ENCODE measurements around the gene PHKB.

PHKB gene

DNA sequence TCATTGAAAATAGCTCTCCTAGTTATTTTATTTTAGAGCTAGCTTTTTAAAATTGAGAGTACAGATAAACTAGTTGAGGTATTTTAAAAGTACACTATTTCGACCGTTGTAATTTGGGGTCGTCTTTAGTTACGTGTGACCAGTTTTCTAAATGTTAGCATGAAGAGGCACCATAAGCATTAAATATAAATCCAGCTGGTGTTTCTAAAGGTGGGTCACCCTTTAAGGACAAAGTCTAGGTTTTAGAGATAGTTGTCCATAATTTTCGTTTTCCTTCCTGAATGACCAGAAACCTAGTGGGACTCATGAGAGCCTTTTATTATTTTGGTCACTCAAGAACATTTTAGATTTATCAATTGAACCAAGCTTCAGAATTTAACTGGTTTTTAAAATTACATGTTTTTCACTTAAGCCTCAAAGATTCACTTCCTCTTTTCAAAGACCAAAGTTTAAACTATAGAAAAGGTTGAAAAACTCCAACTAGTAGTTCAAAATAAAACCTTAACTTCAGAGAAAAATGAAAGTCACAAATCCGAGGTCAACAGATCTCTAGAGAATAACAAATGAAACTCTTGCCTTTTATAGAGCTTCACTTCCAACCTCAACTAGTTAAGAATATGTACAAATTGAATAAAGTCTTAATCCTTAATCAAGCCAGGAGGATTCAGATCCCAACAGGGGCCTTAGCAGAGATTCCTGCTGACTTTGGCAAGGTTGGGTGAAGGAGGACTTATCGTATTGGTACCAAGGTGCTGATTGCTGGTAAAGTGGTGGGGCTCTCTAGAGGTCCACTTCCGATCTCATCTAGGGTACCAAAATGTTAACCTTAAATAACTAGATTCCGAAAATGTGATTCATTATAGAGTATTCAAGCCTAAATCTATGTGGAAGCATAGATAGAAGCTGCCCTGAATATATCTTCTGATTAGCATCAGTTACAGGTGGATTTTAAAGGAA, 32.5 kb downstream of the PHKB start:
- FAIRE-seq = peak; percentile 67
- TF ChIP-seq POLR2AphosphoS5 (IDR thresholded peaks at IDR 0.05; ENCODE audit: low read depth, low read length) (no peak), TAF1 (IDR thresholded peaks at IDR 0.05; ENCODE audit: borderline replicate concordance, low read depth, low read length) (no peak), POLR2A (IDR thresholded peaks at IDR 0.05; ENCODE audit: low read depth, low read length) (no peak)
- DNase-seq (ENCODE audit: insufficient read length) = no peak

DNA sequence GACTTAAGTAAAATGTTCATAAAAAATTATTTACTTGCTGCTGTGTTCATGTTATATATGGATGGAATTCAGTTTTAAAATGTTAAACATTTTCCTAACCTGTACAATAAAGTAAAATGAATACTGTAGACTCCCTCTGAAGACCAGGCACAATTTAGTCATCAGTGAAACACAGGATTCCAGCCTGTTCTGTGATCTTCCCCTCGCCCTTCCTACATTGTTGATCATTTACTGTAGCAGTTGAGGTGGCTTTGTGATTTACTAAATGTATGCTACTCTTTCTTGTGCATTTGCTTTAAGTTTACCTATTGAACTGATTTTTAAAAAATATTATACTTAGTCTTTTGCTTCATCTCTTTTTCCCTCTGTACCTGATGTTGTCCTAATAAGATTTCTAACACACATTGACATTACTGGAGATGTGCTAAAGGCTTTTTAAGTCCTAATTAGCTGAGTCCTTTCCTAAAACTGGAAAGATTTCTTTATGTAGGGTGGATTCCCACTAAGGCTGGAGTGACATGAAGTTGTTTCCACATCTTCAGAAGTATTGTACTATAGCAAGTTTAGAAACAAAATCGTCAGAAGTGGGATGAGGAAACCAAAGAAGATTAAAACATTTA, 38.1 kb downstream of the PHKB start:
- TF ChIP-seq POLR2AphosphoS5 (IDR thresholded peaks at IDR 0.05; ENCODE audit: low read depth, low read length) (no peak), TAF1 (IDR thresholded peaks at IDR 0.05; ENCODE audit: borderline replicate concordance, low read depth, low read length) (no peak), POLR2A (IDR thresholded peaks at IDR 0.05; ENCODE audit: low read depth, low read length) (no peak)
- FAIRE-seq (no peak), DNase-seq (ENCODE audit: insufficient read length) (no peak)

- DNase-seq (ENCODE audit: insufficient read length) = no peak
- TF ChIP-seq TAF1 (IDR thresholded peaks at IDR 0.05; ENCODE audit: borderline replicate concordance, low read depth, low read length) (no peak), POLR2AphosphoS5 (IDR thresholded peaks at IDR 0.05; ENCODE audit: low read depth, low read length) (no peak), POLR2A (IDR thresholded peaks at IDR 0.05; ENCODE audit: low read depth, low read length) (no peak)
- no peak for FAIRE-seq
These were observed 38.7 kb downstream of the PHKB start for GRCh38 chr16:47499700-47500264.

DNA sequence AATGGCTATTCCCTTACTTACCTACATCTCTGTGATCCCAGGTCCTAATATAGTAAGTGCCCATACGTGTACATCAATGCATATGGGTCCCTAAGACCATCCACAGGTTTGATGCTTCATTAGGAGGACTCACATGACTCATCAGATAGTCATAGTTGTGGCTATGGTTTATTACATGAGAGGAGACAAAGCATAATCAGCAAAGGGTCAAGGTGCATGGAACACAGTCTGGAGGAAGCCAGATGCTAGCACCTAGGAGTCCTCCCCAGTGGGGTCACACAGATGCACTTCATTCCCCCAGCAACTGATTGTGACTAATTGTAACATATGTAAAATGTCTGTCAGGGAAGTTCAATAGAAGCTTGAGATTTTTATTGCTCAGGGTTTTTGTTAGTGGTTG, 42.8 kb downstream of the PHKB start:
- TF ChIP-seq POLR2A (IDR thresholded peaks at IDR 0.05; ENCODE audit: low read depth, low read length) (no peak), POLR2AphosphoS5 (IDR thresholded peaks at IDR 0.05; ENCODE audit: low read depth, low read length) (no peak), TAF1 (IDR thresholded peaks at IDR 0.05; ENCODE audit: borderline replicate concordance, low read depth, low read length) (no peak)
- no peak for DNase-seq (ENCODE audit: insufficient read length)
- no peak for FAIRE-seq

GRCh38 chr16:47504599-47504998, 43.5 kb downstream of the PHKB start:
- DNase-seq (ENCODE audit: insufficient read length) (no peak), FAIRE-seq (no peak)
- no peak for TF ChIP-seq POLR2AphosphoS5 (IDR thresholded peaks at IDR 0.05; ENCODE audit: low read depth, low read length)

DNA sequence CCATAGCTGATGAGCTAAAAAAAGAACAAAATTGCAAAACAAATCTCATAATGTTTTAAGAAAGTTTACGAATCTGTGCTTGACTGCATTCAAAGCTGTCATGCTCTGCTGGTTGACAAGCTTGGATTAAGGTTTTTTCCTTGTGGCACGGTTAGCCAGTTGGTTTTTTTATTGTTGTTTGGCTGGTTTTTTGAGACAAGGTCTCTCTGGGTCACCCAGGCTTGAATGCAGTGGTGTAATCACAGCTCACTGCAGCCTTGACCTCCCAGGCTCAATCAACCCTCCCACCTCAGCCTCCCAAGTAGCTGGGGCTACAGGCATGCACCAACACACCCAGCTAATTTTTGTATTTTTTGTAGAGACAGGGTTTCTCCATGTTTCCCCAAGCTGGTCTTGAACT, 45.7 kb downstream of the PHKB start:
- TF ChIP-seq TAF1 (IDR thresholded peaks at IDR 0.05; ENCODE audit: borderline replicate concordance, low read depth, low read length) (no peak), POLR2AphosphoS5 (IDR thresholded peaks at IDR 0.05; ENCODE audit: low read depth, low read length) (no peak), POLR2A (IDR thresholded peaks at IDR 0.05; ENCODE audit: low read depth, low read length) (no peak)
- DNase-seq (ENCODE audit: insufficient read length) (no peak), FAIRE-seq (no peak)

DNA sequence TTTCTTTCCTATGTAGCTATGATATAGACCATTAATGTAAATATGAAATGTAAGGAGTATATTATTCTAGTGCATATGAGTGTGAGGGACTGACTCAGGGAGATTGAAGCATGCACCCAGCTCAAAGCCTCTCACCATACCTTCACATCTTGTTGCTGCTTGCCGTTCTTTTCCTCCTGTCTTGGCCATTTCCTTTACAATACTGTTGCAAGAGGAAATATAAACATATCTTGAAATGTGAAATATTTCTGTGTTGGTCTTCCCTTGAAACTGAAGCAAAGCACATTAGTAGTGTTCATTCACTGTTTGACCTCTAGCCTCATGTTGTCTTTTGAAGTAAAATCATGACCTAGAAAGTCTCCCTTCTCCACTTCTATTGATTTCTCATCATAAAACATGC, 46.6 kb downstream of the PHKB start:
- DNase-seq (ENCODE audit: insufficient read length) = no peak
- FAIRE-seq = no peak
- TF ChIP-seq POLR2AphosphoS5 (IDR thresholded peaks at IDR 0.05; ENCODE audit: low read depth, low read length) (no peak), TAF1 (IDR thresholded peaks at IDR 0.05; ENCODE audit: borderline replicate concordance, low read depth, low read length) (no peak), POLR2A (IDR thresholded peaks at IDR 0.05; ENCODE audit: low read depth, low read length) (no peak)

GRCh38 chr16:47511882-47512281, 50.8 kb downstream of the PHKB start:
- DNase-seq (ENCODE audit: insufficient read length) (no peak), FAIRE-seq (no peak)
- TF ChIP-seq POLR2A (IDR thresholded peaks at IDR 0.05; ENCODE audit: low read depth, low read length) (no peak), POLR2AphosphoS5 (IDR thresholded peaks at IDR 0.05; ENCODE audit: low read depth, low read length) (no peak), TAF1 (IDR thresholded peaks at IDR 0.05; ENCODE audit: borderline replicate concordance, low read depth, low read length) (no peak)

- no peak for DNase-seq (ENCODE audit: insufficient read length)
- FAIRE-seq = no peak
- TF ChIP-seq POLR2AphosphoS5 (IDR thresholded peaks at IDR 0.05; ENCODE audit: low read depth, low read length) = no peak
These were observed 57.9 kb downstream of the PHKB start for GRCh38 chr16:47519037-47519436.

DNA sequence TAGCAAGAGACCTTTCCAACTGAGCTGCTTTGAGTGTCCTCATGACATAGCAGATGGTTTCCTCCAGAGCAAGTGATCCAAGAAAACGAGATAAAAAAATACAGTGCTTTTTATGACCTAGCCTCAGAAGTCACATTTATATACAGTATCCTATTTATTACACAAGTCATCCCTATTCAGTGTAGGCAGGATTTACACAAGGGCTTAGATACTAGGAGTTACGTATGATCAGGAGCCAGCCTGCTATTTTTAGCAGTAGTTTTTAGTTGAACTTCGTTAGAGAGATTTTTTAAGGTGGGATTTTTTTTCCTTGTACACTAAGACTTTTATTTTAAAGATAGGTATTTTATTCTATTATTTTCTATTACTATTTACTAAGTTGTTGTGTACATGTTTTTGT, 58.4 kb downstream of the PHKB start:
- FAIRE-seq (no peak), DNase-seq (ENCODE audit: insufficient read length) (no peak)
- TF ChIP-seq POLR2A (IDR thresholded peaks at IDR 0.05; ENCODE audit: low read depth, low read length) = no peak
- TF ChIP-seq TAF1 (IDR thresholded peaks at IDR 0.05; ENCODE audit: borderline replicate concordance, low read depth, low read length) = no peak
- TF ChIP-seq POLR2AphosphoS5 (IDR thresholded peaks at IDR 0.05; ENCODE audit: low read depth, low read length) = no peak

GRCh38 chr16:47519996-47520679, 59.0 kb downstream of the PHKB start:
- FAIRE-seq (no peak), DNase-seq (ENCODE audit: insufficient read length) (no peak)
- TF ChIP-seq POLR2A (IDR thresholded peaks at IDR 0.05; ENCODE audit: low read depth, low read length) = no peak
- TF ChIP-seq TAF1 (IDR thresholded peaks at IDR 0.05; ENCODE audit: borderline replicate concordance, low read depth, low read length) = no peak
- TF ChIP-seq POLR2AphosphoS5 (IDR thresholded peaks at IDR 0.05; ENCODE audit: low read depth, low read length) = no peak

All from GM12892 (cell line).